Endodermal cell (in vitro differentiated cells): ENCODE measurements around the gene TIAM2. TPM values are rescaled to one million over a fixed set of nuclear protein-coding genes. Genes with fewer than 3 reads are reported as not detected.
"Not testable (repeated sequence)": the region's sequence is repeated elsewhere in the genome, so short reads cannot be mapped to it uniquely, and the experiment has no call there.

Source experiments
- DNase-seq: peaks from one replicate; pipeline ENCODE4 v3.0.0-alpha.2; 2017
- H3K27ac ChIP-seq: 2 replicates; pipeline ENCODE4 v1.5.1; 2013; ENCODE audit warnings: mild to moderate bottlenecking, low read depth, low read length, moderate library complexity
- H3K27me3 ChIP-seq: 2 replicates; pipeline ENCODE4 v1.6.1; 2013; ENCODE audit warnings: mild to moderate bottlenecking, low read length, moderate library complexity; ENCODE audit not compliant: insufficient read depth, control insufficient read depth, poor library complexity, severe bottlenecking
- H3K36me3 ChIP-seq: 2 replicates; pipeline ENCODE4 v1.7.0; 2013; ENCODE audit warnings: mild to moderate bottlenecking, low read length, moderate library complexity; ENCODE audit not compliant: control insufficient read depth, insufficient read depth
- H3K4me1 ChIP-seq: one replicate; pipeline ENCODE4 v1.7.0; 2013; ENCODE audit warnings: low read length; ENCODE audit not compliant: control insufficient read depth, insufficient read depth
- H3K4me3 ChIP-seq: 2 replicates; pipeline ENCODE4 v1.5.1; 2013; ENCODE audit warnings: mild to moderate bottlenecking, low read length, moderate library complexity
- H3K9ac ChIP-seq: 2 replicates; pipeline ENCODE4 v1.6.1; 2013; ENCODE audit warnings: mild to moderate bottlenecking, low read length, moderate library complexity; ENCODE audit not compliant: poor library complexity, severe bottlenecking; ENCODE audit errors: extremely low read depth
- H3K9me3 ChIP-seq: 2 replicates; pipeline ENCODE4 v1.6.1; 2013; ENCODE audit warnings: mild to moderate bottlenecking, low read length, moderate library complexity; ENCODE audit not compliant: control insufficient read depth
- H3K27ac Mint-ChIP-seq: 2 replicates; pipeline ENCODE4 v1.8.0; 2020; ENCODE audit warnings: mixed read lengths
- H3K27me3 Mint-ChIP-seq: 2 replicates; pipeline ENCODE4 v1.8.0; 2021; ENCODE audit warnings: mild to moderate bottlenecking, mixed read lengths; ENCODE audit not compliant: insufficient read depth
- H3K36me3 Mint-ChIP-seq: 2 replicates; pipeline ENCODE4 v1.8.0; 2020; ENCODE audit warnings: low read depth, mixed read lengths
- H3K4me1 Mint-ChIP-seq: 2 replicates; pipeline ENCODE4 v1.8.0; 2020; ENCODE audit warnings: mixed read lengths
- H3K4me3 Mint-ChIP-seq: 2 replicates; pipeline ENCODE4 v1.8.0; 2020; ENCODE audit warnings: mild to moderate bottlenecking, moderate library complexity, mixed read lengths
- H3K9me3 Mint-ChIP-seq: 2 replicates; pipeline ENCODE4 v1.8.0; 2020; ENCODE audit warnings: mild to moderate bottlenecking, mixed read lengths
- WGBS, 2 experiments: methylation state at CpG; one replicate each; pipeline versions ENCODE4 v1.1.5 to v1.1.7; 2013; ENCODE audit warnings: missing lambda C conversion rate in 2 of 2, mixed read lengths in 1 of 2; ENCODE audit not compliant: insufficient coverage in 1 of 2, insufficient read length in 1 of 2; 5-methylcytosine and 5-hydroxymethylcytosine counted together
- total RNA-seq, 2 donors: library from RNA; stranded (reverse); fragmentation: NEBNext Ultra II Directional in 1 of 2; extraction: Animal tissue kit (Norgen Biotek cat#: 25700) in 1 of 2; gene quantifications; 2 replicates in 1 of 2; 3 replicates in 1 of 2; pipeline ENCODE4 v1.2.1, GENCODE V29; 2021
- TF ChIP-seq, protein P1 (sequence below): fragments of 200-600 bp; sonication (generic); conservative IDR thresholded peaks from 2 replicates; pipeline ENCODE4 v1.5.0; 2021; ENCODE audit warnings: antibody characterized with exemption, mild to moderate bottlenecking

The TIAM2 gene
- total RNA-seq, 2 donors from 2014 or later: 15.7 to 17.5 TPM

DNA sequence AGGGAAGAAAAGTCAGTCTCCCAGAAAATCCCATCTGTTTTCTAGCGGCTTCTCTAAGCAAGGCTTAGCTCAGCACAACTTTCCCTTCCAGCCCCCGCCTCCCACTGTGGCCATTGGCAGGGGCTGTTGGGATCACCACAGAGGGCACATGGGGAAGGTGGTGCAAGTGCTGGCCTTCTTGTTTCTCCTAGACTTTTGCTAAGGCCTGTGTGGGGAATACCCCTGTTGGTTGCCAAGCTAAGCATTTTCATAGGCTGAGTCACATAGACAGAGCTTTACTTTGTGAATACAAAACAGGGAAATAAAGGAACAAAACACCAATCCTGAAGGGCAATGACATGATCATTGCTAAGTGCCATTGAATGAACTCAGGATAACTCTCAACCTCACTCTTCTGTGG, 32.4 kb upstream of the TIAM2 start:
- peaks cover 3% of the 10 kb centered on the region for H3K9me3 ChIP-seq
- H3K9ac ChIP-seq: no peak overlapping the region
- no peak for DNase-seq
- peaks cover 9% of the 10 kb centered on the region for H3K4me1 Mint-ChIP-seq
- no peak overlapping the region for H3K27ac Mint-ChIP-seq
- no peaks in the 10 kb centered on the region for H3K27me3 Mint-ChIP-seq
- TF ChIP-seq, protein P1, sequence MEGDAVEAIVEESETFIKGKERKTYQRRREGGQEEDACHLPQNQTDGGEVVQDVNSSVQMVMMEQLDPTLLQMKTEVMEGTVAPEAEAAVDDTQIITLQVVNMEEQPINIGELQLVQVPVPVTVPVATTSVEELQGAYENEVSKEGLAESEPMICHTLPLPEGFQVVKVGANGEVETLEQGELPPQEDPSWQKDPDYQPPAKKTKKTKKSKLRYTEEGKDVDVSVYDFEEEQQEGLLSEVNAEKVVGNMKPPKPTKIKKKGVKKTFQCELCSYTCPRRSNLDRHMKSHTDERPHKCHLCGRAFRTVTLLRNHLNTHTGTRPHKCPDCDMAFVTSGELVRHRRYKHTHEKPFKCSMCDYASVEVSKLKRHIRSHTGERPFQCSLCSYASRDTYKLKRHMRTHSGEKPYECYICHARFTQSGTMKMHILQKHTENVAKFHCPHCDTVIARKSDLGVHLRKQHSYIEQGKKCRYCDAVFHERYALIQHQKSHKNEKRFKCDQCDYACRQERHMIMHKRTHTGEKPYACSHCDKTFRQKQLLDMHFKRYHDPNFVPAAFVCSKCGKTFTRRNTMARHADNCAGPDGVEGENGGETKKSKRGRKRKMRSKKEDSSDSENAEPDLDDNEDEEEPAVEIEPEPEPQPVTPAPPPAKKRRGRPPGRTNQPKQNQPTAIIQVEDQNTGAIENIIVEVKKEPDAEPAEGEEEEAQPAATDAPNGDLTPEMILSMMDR: no peak
- H3K36me3 Mint-ChIP-seq: peaks cover 20% of the 10 kb centered on the region
- no peak overlapping the region for H3K4me3 Mint-ChIP-seq
- H3K9me3 Mint-ChIP-seq: peaks cover 15% of the 10 kb centered on the region
- 96% methylated on average over 2 of the region's 2 CpGs; no CpG with 5 or more reads in 1 of the 2 experiments for WGBS, 2 experiments
- no peak overlapping the region for H3K27ac ChIP-seq
- H3K4me3 ChIP-seq: no peak overlapping the region
- H3K4me1 ChIP-seq: no peaks in the 10 kb centered on the region
- no peaks in the 10 kb centered on the region for H3K27me3 ChIP-seq
- no peaks in the 10 kb centered on the region for H3K36me3 ChIP-seq

DNA sequence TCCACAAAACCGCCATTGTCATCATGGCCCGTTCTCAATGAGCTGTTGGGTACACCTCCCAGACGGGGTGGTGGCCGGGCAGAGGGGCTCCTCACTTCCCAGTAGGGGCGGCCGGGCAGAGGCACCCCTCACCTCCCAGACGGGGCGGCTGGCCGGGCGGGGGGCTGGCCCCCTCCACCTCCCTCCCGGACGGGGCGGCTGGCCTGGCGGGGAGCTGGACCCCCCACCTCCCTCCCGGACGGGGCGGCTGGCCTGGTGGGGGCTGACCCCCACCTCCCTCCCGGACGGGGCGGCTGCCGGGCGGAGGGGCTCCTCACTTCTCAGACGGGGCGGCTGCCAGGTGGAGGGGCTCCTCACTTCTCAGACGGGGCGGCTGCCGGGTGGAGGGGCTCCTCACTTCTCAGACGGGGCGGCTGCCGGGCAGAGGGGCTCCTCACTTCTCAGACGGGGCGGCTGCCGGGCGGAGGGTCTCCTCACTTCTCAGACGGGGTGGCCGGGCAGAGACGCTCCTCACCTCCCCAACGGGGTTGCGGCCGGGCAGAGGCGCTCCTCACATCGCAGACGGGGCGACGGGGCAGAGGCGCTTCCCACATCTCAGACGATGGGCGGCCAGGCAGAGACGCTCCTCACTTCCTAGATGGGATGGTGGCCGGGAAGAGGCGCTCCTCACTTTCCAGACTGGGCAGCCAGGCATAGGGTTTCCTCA, 28.9 kb upstream of the TIAM2 start:
- not testable (repeated sequence) for H3K27ac ChIP-seq, H3K4me1 ChIP-seq, H3K27me3 ChIP-seq, H3K4me3 ChIP-seq, DNase-seq, H3K4me3 Mint-ChIP-seq, H3K9ac ChIP-seq, H3K36me3 ChIP-seq, H3K27ac Mint-ChIP-seq, H3K4me1 Mint-ChIP-seq, H3K27me3 Mint-ChIP-seq, H3K9me3 ChIP-seq
- WGBS, 2 experiments: 93 to 100% methylated on average over 12 to 37 of the region's 51 CpGs
- Mint-ChIP-seq H3K36me3 (peaks cover 17% of the 10 kb centered on the region), H3K9me3 (peaks cover 16% of the 10 kb centered on the region)

DNA sequence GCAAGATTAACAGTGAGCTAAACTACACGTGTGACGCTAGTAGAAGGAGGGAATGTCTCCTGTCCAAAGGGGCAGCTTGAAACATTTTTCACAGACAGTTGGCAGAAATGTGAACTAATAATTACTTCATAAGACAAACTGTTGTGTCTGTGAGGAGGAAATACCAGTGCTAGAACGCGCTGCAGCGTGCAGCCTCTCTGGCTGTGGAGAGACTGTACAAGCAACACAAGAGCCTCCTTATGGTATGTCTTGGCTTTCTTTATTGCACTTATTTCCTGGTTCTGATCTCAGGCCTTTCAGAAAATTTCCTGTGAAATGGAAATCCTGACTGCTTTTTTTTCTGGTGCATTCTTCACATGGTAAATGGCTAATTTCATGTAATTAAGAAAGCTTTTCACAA, 25.3 kb upstream of the TIAM2 start:
- Histone ChIP-seq H3K4me1 (no peaks in the 10 kb centered on the region), H3K27ac (no peak overlapping the region), H3K9me3 (peaks cover 5% of the 10 kb centered on the region), H3K27me3 (no peaks in the 10 kb centered on the region), H3K36me3 (no peaks in the 10 kb centered on the region), H3K4me3 (no peak overlapping the region), H3K9ac (no peak overlapping the region)
- TF ChIP-seq, protein P1: no peak
- Mint-ChIP-seq H3K4me3 (no peak overlapping the region), H3K27me3 (no peaks in the 10 kb centered on the region), H3K4me1 (peaks cover 4% of the 10 kb centered on the region), H3K27ac (no peak overlapping the region), H3K36me3 (peaks cover 6% of the 10 kb centered on the region), H3K9me3 (peaks cover 16% of the 10 kb centered on the region)
- no peak for DNase-seq
- 46 to 72% methylated on average over 3 to 5 of the region's 5 CpGs for WGBS, 2 experiments
